CD4-positive, alpha-beta T cell treated with Interleukin-1 beta for 1 hour (primary cell): ENCODE results near the gene DAAM1.

Experiments used
- DNase-seq, 2 donors: peaks; one replicate each; pipeline ENCODE4 v3.0.0-alpha.2; 2020 to 2022

The DAAM1 gene

GRCh38 chr14:59294662-59294992 lies 106.2 kb downstream of the DAAM1 start:
- DNase-seq, result no peak

- no peak for DNase-seq
These were observed 107.5 kb downstream of the DAAM1 start for GRCh38 chr14:59295951-59296350.

- no peak for DNase-seq
These were observed 108.0 kb downstream of the DAAM1 start for GRCh38 chr14:59296508-59296907.

- no peak for DNase-seq
These were observed 108.8 kb downstream of the DAAM1 start for GRCh38 chr14:59297071-59297776.

GRCh38 chr14:59299731-59300130 lies 111.3 kb downstream of the DAAM1 start:
- no peak for DNase-seq

- peak in 1 of 2 donors; percentile 14 for DNase-seq
These were observed 112.9 kb downstream of the DAAM1 start for GRCh38 chr14:59301354-59301753.

GRCh38 chr14:59302313-59302712 lies 113.8 kb downstream of the DAAM1 start:
- DNase-seq, result no peak

GRCh38 chr14:59303216-59303615 lies 114.7 kb downstream of the DAAM1 start:
- DNase-seq, result no peak

GRCh38 chr14:59305231-59305630 lies 116.8 kb downstream of the DAAM1 start:
- DNase-seq, result no peak

- DNase-seq, result no peak
These were observed 117.5 kb downstream of the DAAM1 start for GRCh38 chr14:59305836-59306555.

- no peak for DNase-seq
These were observed 118.3 kb downstream of the DAAM1 start for GRCh38 chr14:59306775-59307174.

- no peak for DNase-seq
These were observed 119.6 kb downstream of the DAAM1 start for GRCh38 chr14:59308086-59308485.

- no peak for DNase-seq
These were observed 120.2 kb downstream of the DAAM1 start for GRCh38 chr14:59308673-59309072.

GRCh38 chr14:59309291-59309900 lies 120.9 kb downstream of the DAAM1 start:
- DNase-seq, result no peak

GRCh38 chr14:59310633-59311032 lies 122.2 kb downstream of the DAAM1 start:
- no peak for DNase-seq

- DNase-seq, result no peak
These were observed 123.3 kb downstream of the DAAM1 start for GRCh38 chr14:59311723-59312122.

GRCh38 chr14:59313144-59313651 lies 124.7 kb downstream of the DAAM1 start:
- DNase-seq, result no peak

GRCh38 chr14:59313658-59314608 lies 125.5 kb downstream of the DAAM1 start:
- no peak for DNase-seq

- DNase-seq, result no peak
These were observed 126.6 kb downstream of the DAAM1 start for GRCh38 chr14:59314953-59315599.

- DNase-seq, result no peak
These were observed 127.8 kb downstream of the DAAM1 start for GRCh38 chr14:59316151-59316830.

GRCh38 chr14:59317346-59317745 lies 128.9 kb downstream of the DAAM1 start:
- no peak for DNase-seq
